ENCODE results near the gene PSMD2.

The PSMD2 gene

GRCh38 chr3:184358124-184358767, 59.2 kb downstream of the PSMD2 start:
- DNase-seq, result no peak

Data from T-helper 9 cell (primary cell).